K562 (cell line): ENCODE measurements around the gene WDR47. TPM values are rescaled to one million over a fixed set of nuclear protein-coding genes. Genes with fewer than 3 reads are reported as not detected.
A peak's percentile ranks its signal among the peaks of the same experiment; 100 is the strongest.

Source experiments
- HCFC1 ChIP-seq: IDR thresholded peaks from 2 replicates; pipeline ENCODE4 v1.6.1; 2012; ENCODE audit warnings: low read depth, low read length, improper control_type of control experiment
- JUN ChIP-seq, 2 experiments: sonication (generic) in 1 of 2; formaldehyde crosslinking in 1 of 2; IDR thresholded peaks; 2 replicates each; pipeline versions ENCODE4 v1.6.1 to v1.8.0; 2012 to 2022; ENCODE audit warnings: borderline replicate concordance in 2 of 2, mild to moderate bottlenecking in 2 of 2, improper control_type of control experiment in 1 of 2, low read depth in 1 of 2, low read length in 1 of 2, missing genetic modification reagents in 1 of 2
- KDM2B ChIP-seq: fragments of 250-450 bp; sonication (Bioruptor Pico); IDR thresholded peaks from 2 replicates; pipeline ENCODE4 v1.8.0; 2021; ENCODE audit warnings: mild to moderate bottlenecking, moderate library complexity
- NFE2 ChIP-seq: IDR thresholded peaks from 2 replicates; pipeline ENCODE4 v1.6.1; 2014; ENCODE audit warnings: antibody characterized with exemption, low read depth
- PHB ChIP-seq: fragments of 250-450 bp; sonication (Bioruptor Pico); IDR thresholded peaks from 2 replicates; pipeline ENCODE4 v1.5.0; 2021
- POLR2A ChIP-seq: fragments of 450-650 bp; conservative IDR thresholded peaks from 2 replicates; pipeline ENCODE4 v1.6.1; 2016
- RBM34 ChIP-seq: fragments of 200-400 bp; formaldehyde crosslinking; IDR thresholded peaks from 2 replicates; pipeline ENCODE4 v1.6.1; 2018; ENCODE audit warnings: low read length, borderline replicate concordance; ENCODE audit not compliant: insufficient read depth
- SMARCA4 ChIP-seq: fragments of 450-650 bp; IDR thresholded peaks from 2 replicates; pipeline ENCODE4 v1.6.1; 2016
- SMARCC2 ChIP-seq: fragments of 450-650 bp; IDR thresholded peaks from 2 replicates; pipeline ENCODE4 v1.6.1; 2017; ENCODE audit warnings: antibody characterized with exemption, moderate library complexity, mild to moderate bottlenecking, low read depth
- SREBF2 ChIP-seq: sonication (generic); formaldehyde crosslinking; IDR thresholded peaks from 2 replicates; pipeline ENCODE4 v1.4.0; 2020; ENCODE audit warnings: mild to moderate bottlenecking, missing genetic modification reagents
- STAT6 ChIP-seq: sonication (generic); formaldehyde crosslinking; IDR thresholded peaks from 2 replicates; pipeline ENCODE4 v1.8.1; 2023; ENCODE audit warnings: mild to moderate bottlenecking, missing genetic modification reagents
- ZEB2 ChIP-seq: fragments of 450-650 bp; IDR thresholded peaks from 2 replicates; pipeline ENCODE4 v1.6.1; 2016
- polyA plus RNA-seq, 8 experiments: library from polyadenylated mRNA; depleted of rRNA in 4 of 8; stranded (reverse) in 5 of 8; unstranded in 3 of 8; fragments of >200 nt; fragmentation: Nextera tagmentation in 2 of 8; fragmentation: Illumina TruSeq in 1 of 8; extraction: Ambion mirVana in 2 of 8; extraction: Trizol in 1 of 8; gene quantifications; 2 replicates each; pipeline versions ENCODE4 v1.2.1 to v1.2.3, GENCODE V29; 2011 to 2014; ENCODE audit warnings: inconsistent platforms in 1 of 8, missing spikeins in 1 of 8
- total RNA-seq, 7 experiments: library from RNA; depleted of rRNA in 6 of 7; stranded (reverse); fragments of >200 nt in 6 of 7; fragmentation: Illumina TruSeq in 2 of 7; extraction: Trizol in 2 of 7; gene quantifications; 2 replicates each; pipeline versions ENCODE4 v1.2.1 to v1.2.3, GENCODE V29; 2011 to 2021; ENCODE audit warnings: low replicate concordance in 1 of 7
- TF ChIP-seq, protein P1 (sequence below): fragments of 250-450 bp; sonication (Bioruptor Pico); IDR thresholded peaks from 2 replicates; pipeline ENCODE4 v1.8.0; 2021; ENCODE audit warnings: mild to moderate bottlenecking, moderate library complexity
- TF ChIP-seq, protein P2 (sequence below), 2 experiments: fragments of 450-650 bp in 1 of 2; sonication (generic) in 1 of 2; formaldehyde crosslinking in 1 of 2; IDR thresholded peaks in 1 of 2; conservative IDR thresholded peaks in 1 of 2; 2 replicates each; pipeline versions ENCODE4 v1.6.1 to v1.8.1; 2016 to 2023; ENCODE audit warnings: mild to moderate bottlenecking in 2 of 2, moderate library complexity in 2 of 2, inconsistent platforms in 1 of 2, missing genetic modification reagents in 1 of 2
- TF ChIP-seq, protein P3 (sequence below): sonication (generic); formaldehyde crosslinking; IDR thresholded peaks from 2 replicates; pipeline ENCODE4 v1.8.1; 2023; ENCODE audit warnings: mild to moderate bottlenecking, missing genetic modification reagents
- TF ChIP-seq, protein P4 (sequence below): fragments of 250-450 bp; sonication (Bioruptor Pico); IDR thresholded peaks from 2 replicates; pipeline ENCODE4 v1.5.0; 2021; ENCODE audit warnings: mild to moderate bottlenecking, moderate library complexity

Gene WDR47
- total and polyA plus RNA-seq, 9 of the 15 experiments (the other 6 are each of a cell fraction or from before 2014, with no cell fraction given) = 1.3 to 10.1 (median 4.9) TPM

GRCh38 chr1:109084563-109085517, 42.9 kb upstream of the WDR47 start (continued):
- no peak for TF ChIP-seq KDM2B (CRISPR knock-in tag)
- TF ChIP-seq, protein P1, sequence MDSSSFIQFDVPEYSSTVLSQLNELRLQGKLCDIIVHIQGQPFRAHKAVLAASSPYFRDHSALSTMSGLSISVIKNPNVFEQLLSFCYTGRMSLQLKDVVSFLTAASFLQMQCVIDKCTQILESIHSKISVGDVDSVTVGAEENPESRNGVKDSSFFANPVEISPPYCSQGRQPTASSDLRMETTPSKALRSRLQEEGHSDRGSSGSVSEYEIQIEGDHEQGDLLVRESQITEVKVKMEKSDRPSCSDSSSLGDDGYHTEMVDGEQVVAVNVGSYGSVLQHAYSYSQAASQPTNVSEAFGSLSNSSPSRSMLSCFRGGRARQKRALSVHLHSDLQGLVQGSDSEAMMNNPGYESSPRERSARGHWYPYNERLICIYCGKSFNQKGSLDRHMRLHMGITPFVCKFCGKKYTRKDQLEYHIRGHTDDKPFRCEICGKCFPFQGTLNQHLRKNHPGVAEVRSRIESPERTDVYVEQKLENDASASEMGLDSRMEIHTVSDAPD = no peak
- no peak for TF ChIP-seq PHB (CRISPR knock-in tag)
- peak; percentile 79 for TF ChIP-seq NFE2
- TF ChIP-seq, protein P2, sequence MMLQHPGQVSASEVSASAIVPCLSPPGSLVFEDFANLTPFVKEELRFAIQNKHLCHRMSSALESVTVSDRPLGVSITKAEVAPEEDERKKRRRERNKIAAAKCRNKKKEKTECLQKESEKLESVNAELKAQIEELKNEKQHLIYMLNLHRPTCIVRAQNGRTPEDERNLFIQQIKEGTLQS (IDR thresholded peaks at IDR 0.05) = peak; percentile 62; the same call in 1 of the 2 replicates
- TF ChIP-seq, protein P2 (CRISPR knock-in tag; conservative IDR thresholded peaks at IDR 0.05) = no peak
- TF ChIP-seq ZEB2 = 0 out of 2 replicates have a peak, but pooled peaks have one; percentile 26
- TF ChIP-seq, protein P3, sequence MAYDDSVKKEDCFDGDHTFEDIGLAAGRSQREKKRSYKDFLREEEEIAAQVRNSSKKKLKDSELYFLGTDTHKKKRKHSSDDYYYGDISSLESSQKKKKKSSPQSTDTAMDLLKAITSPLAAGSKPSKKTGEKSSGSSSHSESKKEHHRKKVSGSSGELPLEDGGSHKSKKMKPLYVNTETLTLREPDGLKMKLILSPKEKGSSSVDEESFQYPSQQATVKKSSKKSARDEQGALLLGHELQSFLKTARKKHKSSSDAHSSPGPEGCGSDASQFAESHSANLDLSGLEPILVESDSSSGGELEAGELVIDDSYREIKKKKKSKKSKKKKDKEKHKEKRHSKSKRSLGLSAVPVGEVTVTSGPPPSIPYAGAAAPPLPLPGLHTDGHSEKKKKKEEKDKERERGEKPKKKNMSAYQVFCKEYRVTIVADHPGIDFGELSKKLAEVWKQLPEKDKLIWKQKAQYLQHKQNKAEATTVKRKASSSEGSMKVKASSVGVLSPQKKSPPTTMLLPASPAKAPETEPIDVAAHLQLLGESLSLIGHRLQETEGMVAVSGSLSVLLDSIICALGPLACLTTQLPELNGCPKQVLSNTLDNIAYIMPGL (CRISPR knock-in tag) = no peak
- no peak for TF ChIP-seq POLR2A
- TF ChIP-seq JUN (IDR thresholded peaks at IDR 0.05; ENCODE audit: borderline replicate concordance, low read depth, low read length) = peak; percentile 57; the same call in 1 of the 2 replicates
- TF ChIP-seq JUN (CRISPR knock-in tag; IDR thresholded peaks at IDR 0.05; ENCODE audit: borderline replicate concordance) = no peak
- no peak for TF ChIP-seq HCFC1
- no peak for TF ChIP-seq STAT6
- TF ChIP-seq SREBF2 = 0 out of 2 replicates have a peak, but pooled peaks have one; percentile 73
- no peak for TF ChIP-seq RBM34
- TF ChIP-seq SMARCA4 = 0 out of 2 replicates have a peak, but pooled peaks have one; percentile 40
- no peak for TF ChIP-seq SMARCC2
- TF ChIP-seq, protein P4, sequence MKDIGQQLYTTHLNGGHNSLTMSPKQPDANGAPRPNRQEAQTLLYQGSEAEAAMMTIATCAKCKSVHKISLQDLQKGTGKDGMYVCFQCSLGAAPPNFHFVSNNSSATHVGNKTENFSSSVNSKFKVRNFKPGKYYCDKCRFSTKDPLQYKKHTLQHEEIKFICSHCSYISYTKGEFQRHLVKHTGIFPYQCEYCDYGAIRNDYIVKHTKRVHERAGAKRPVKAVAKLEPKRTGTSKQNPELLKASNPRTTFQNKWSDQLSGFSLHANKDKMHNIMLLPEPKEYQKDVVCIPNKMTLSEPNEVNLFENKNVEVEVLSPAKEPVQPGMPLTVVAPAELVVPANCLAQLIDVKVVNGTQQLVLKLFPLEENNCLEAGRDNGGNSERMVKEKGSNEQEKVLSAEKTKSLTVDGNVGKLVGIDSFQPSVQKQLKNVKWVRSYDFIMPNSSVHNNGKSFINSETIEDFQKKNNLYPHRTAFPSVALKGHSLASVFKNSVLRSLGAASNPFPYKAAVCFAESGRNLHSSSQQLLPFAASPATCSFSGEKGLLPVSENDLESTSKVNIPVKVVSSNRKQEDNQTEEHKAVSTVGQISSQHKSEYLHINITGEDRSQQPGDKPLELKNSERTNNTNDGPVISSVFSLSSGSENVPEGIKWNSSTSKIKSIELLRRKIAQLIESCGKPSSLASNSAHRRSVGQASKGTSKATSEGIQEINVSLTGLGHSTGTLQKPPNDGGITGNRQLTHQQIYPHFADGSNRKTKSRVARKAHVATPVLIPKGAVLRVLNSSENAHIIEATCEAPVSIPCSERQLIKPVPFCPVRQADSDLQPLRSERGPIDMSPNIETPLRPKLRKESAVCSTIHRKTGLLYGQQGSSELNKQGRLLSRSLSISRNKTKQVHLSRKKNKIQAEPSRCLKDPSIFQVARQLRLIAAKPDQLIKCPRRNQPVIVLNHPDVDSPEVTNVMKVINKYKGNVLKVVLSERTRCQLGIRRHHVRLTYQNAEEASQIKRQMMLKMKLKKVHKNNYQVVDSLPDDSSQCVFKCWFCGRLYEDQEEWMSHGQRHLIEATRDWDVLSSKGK (CRISPR knock-in tag) = no peak
